HEK293T (cell line): ENCODE measurements around the gene RHBDL3.
A peak's percentile ranks its signal among the peaks of the same experiment; 100 is the strongest.

Experiments
- CTCF ChIA-PET: fragments of 350-600 bp; formaldehyde crosslinking; extraction: SDS; loops from one replicate; lab custom pipeline; 2021; ENCODE audit warnings: antibody characterized with exemption, inconsistent platforms; lab: Yijun Ruan, JAX
- POLR2A ChIA-PET: fragments of 350-600 bp; formaldehyde crosslinking; extraction: SDS; loops from one replicate; lab custom pipeline; 2020; ENCODE audit warnings: antibody characterized with exemption, inconsistent platforms; lab: Yijun Ruan, JAX
- DNase-seq: peaks from one replicate; pipeline ENCODE4 v3.0.0; 2012; ENCODE audit warnings: mixed read lengths; ENCODE audit errors: extremely low spot score
- ARNT ChIP-seq: fragments of 450-650 bp; IDR thresholded peaks from 2 replicates; pipeline ENCODE4 v1.6.1; 2017; ENCODE audit warnings: mild to moderate bottlenecking
- BHLHE40 ChIP-seq: fragments of 450-650 bp; IDR thresholded peaks from 2 replicates; pipeline ENCODE4 v1.6.1; 2016; ENCODE audit warnings: mild to moderate bottlenecking, moderate library complexity, borderline replicate concordance
- CTBP1 ChIP-seq: fragments of 450-650 bp; IDR thresholded peaks from 2 replicates; pipeline ENCODE4 v1.6.1; 2016; ENCODE audit warnings: borderline replicate concordance
- ELF4 ChIP-seq: fragments of 450-650 bp; IDR thresholded peaks from 2 replicates; pipeline ENCODE4 v1.6.1; 2017; ENCODE audit warnings: antibody characterized with exemption
- FOXA1 ChIP-seq: fragments of 450-650 bp; IDR thresholded peaks from 2 replicates; pipeline ENCODE4 v1.6.1; 2016; ENCODE audit warnings: mild to moderate bottlenecking
- FOXK2 ChIP-seq: fragments of 450-650 bp; IDR thresholded peaks from 2 replicates; pipeline ENCODE4 v1.6.1; 2016; ENCODE audit warnings: mild to moderate bottlenecking
- FOXM1 ChIP-seq: fragments of 450-650 bp; IDR thresholded peaks from 2 replicates; pipeline ENCODE4 v1.6.1; 2017; ENCODE audit warnings: mild to moderate bottlenecking, borderline replicate concordance
- HDGF ChIP-seq: fragments of 450-650 bp; IDR thresholded peaks from 2 replicates; pipeline ENCODE4 v1.6.1; 2017; ENCODE audit warnings: antibody characterized with exemption, borderline replicate concordance
- L3MBTL2 ChIP-seq: fragments of 450-650 bp; conservative IDR thresholded peaks from 2 replicates; pipeline ENCODE4 v1.6.1; 2016; ENCODE audit warnings: mild to moderate bottlenecking
- LEF1 ChIP-seq: fragments of 450-650 bp; IDR thresholded peaks from 2 replicates; pipeline ENCODE4 v1.6.1; 2017; ENCODE audit warnings: mild to moderate bottlenecking, borderline replicate concordance
- NFRKB ChIP-seq: fragments of 450-650 bp; IDR thresholded peaks from 2 replicates; pipeline ENCODE4 v1.6.1; 2016; ENCODE audit warnings: mild to moderate bottlenecking, moderate library complexity
- SP1 ChIP-seq: fragments of 450-650 bp; IDR thresholded peaks from 2 replicates; pipeline ENCODE4 v1.6.1; 2017
- SUZ12 ChIP-seq: fragments of 450-650 bp; IDR thresholded peaks from 2 replicates; pipeline ENCODE4 v1.6.1; 2016; ENCODE audit warnings: mild to moderate bottlenecking
- TARDBP ChIP-seq: fragments of 450-650 bp; IDR thresholded peaks from 2 replicates; pipeline ENCODE4 v1.6.1; 2016
- ZNF384 ChIP-seq: fragments of 450-650 bp; IDR thresholded peaks from 2 replicates; pipeline ENCODE4 v1.6.1; 2016
- TF ChIP-seq, protein P1 (sequence below): fragments of 450-650 bp; IDR thresholded peaks from 2 replicates; pipeline ENCODE4 v1.6.1; 2016

RHBDL3 gene

DNA sequence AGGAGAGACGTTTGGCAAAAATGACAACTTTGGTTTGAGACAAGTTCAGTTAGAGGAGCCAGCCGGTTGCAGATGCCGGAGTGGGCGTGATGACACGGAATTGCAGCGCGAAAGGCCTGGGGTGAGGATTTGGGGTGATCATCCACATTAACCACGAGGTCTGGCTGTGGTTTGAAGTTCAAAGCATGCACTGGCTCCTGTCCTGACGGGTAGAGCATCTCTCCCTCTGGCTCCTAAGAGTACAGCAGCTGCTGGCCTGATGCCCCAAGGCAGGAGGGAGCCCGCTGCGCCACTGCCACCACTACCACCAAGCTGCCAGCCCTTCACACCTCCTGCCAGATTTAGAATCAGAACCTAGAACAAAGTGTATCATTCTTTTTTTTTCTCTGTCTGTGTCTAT is 3.7 kb downstream of the RHBDL3 start:
- no peak for DNase-seq
- TF ChIP-seq ELF4 (no peak), HDGF (no peak), FOXM1 (no peak), TARDBP (no peak), LEF1 (no peak), SP1 (no peak), FOXK2 (no peak), L3MBTL2 (no peak), SUZ12 (no peak), FOXA1 (no peak), NFRKB (no peak), ARNT (no peak)
- ChIA-PET CTCF (no interaction called here), POLR2A (no interaction called here)

DNA sequence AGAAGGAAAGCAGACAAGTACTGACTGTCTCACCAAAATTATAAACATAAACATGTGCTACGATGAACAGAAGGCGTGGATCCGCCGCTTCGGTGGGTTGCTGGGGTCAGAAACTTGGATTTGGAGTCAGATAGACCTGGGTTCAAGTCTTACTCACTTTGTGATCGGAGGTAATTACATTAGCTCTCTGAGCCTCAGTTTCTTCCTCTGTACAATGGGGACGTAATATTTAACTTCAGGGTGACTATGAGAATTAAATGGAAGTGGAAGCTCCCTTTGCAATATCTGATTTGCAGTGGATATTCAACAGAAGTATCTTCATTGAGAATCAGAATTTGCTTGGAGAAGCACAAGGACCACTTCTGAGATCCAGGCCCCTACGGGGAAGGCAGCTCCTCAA is 6.2 kb downstream of the RHBDL3 start:
- ChIA-PET POLR2A (no interaction called here), CTCF (interaction anchor here (0.7 kb wide), 1 partner anchor 14 kb away, joined by 3 read pairs; no protein-coding TSS in a partner anchor)
- DNase-seq: no peak
- no peak for TF ChIP-seq BHLHE40
- TF ChIP-seq ELF4: no peak
- TF ChIP-seq NFRKB: no peak
- no peak for TF ChIP-seq FOXM1
- no peak for TF ChIP-seq L3MBTL2
- no peak for TF ChIP-seq SUZ12
- TF ChIP-seq TARDBP: no peak
- TF ChIP-seq SP1: no peak
- TF ChIP-seq CTBP1: no peak
- TF ChIP-seq HDGF: no peak
- TF ChIP-seq LEF1: no peak
- TF ChIP-seq FOXK2: no peak
- no peak for TF ChIP-seq ZNF384
- TF ChIP-seq, protein P1, sequence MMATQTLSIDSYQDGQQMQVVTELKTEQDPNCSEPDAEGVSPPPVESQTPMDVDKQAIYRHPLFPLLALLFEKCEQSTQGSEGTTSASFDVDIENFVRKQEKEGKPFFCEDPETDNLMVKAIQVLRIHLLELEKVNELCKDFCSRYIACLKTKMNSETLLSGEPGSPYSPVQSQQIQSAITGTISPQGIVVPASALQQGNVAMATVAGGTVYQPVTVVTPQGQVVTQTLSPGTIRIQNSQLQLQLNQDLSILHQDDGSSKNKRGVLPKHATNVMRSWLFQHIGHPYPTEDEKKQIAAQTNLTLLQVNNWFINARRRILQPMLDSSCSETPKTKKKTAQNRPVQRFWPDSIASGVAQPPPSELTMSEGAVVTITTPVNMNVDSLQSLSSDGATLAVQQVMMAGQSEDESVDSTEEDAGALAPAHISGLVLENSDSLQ: no peak
- no peak for TF ChIP-seq ARNT
- TF ChIP-seq FOXA1: no peak

DNA sequence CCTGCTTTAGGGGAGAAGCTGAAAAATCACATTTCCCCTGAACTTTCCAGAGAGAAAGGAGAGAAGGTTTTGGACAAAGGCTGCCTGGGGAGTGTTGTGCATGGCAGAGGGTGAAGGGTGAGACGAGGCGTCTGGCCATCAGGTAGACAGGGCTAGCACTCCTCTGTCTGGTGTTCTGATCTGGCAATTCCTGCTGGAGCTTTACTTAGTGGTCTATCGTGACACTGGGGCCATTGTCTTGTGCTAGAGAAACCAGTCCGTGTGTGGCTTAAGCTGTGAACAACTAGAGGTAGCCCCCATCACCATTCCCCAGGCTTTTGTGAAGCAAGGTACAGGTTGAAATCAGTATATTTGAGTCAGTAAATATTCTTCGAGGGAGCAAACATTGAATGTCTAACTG is 8.5 kb downstream of the RHBDL3 start:
- TF ChIP-seq ELF4 (no peak), L3MBTL2 (no peak), FOXM1 (no peak)
- CTCF ChIA-PET: no interaction called here
- POLR2A ChIA-PET: no interaction called here
- DNase-seq: no peak

DNA sequence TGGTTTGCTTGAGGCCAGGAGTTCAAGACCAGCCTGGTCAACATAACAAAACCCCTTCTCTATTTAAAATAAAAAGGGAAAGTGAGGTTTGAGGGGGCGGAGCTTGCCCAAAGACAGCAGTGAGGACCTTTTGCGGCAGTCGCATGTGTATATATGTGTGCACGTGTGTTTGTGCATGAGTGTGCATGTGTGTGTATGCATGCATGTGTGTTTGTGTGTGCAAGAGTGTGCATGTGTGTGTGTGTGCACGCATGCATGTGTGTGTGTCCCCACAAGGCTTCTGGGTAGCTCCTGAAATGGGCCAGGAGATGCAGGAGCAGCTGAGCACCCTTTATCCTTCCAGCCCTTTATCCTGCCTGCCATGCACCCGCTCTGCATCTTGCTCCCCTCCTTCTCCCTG is 9.0 kb downstream of the RHBDL3 start:
- ChIA-PET CTCF (no interaction called here), POLR2A (interaction anchor here (1.0 kb wide), 1 partner anchor 24 kb away, joined by 3 read pairs; no protein-coding TSS in a partner anchor)
- TF ChIP-seq BHLHE40 (no peak), L3MBTL2 (no peak), FOXM1 (no peak), SUZ12 (no peak), LEF1 (no peak), SP1 (no peak), FOXK2 (no peak), FOXA1 (no peak), ZNF384 (no peak), TARDBP (no peak), ELF4 (no peak), CTBP1 (no peak), HDGF (no peak), NFRKB (no peak), ARNT (no peak)
- TF ChIP-seq, protein P1: no peak
- DNase-seq: no peak

DNA sequence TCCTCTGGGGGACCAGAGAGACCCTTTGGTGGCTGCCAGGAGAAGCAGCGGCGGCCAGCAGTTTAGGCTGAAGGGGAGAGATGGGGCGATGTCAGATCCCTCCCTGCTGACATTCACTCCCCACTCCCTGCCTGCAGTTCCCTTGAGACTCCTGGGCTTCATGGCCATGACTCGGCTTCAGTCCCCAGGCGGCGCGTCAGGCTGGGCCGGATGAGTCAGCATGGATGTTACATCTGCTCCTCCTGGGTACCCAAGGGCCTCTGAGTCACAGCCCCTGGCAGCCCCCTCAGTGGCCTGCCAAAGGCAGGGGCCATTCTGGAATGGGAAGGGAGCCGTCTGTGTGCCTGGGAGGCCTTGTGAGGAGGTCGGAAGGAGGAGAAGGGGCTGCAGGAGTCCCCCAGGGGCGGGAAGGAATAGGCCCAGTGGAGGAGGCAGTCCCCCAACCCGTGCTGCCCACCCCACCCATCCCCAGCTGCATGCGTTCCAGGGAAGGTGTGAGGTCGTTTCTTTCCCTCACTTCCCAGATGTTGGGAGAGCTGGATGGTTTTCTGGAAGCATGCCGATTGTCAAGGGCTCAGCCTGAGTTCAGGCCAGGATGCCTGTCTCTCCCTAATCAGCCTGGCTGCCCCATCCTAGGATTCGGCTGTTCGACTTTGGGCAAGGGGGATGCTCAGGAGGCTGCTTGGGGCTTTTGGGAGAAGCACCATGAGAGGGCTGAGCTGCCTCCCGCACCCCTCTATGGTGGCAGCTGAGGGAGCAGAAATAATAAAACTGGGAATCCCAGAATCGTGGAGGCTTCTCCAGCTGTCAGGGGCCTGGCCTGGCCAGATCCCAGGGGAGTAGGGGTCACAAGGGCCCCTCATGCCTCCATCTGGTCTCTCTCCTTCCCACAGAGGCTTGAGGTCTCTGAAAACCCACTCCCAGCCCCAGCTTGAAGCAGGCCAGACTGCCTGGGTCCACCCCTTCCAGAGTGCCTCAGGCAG is 9.7 kb downstream of the RHBDL3 start:
- DNase-seq: peak; percentile 23
- ChIA-PET CTCF (no interaction called here), POLR2A (interaction anchor here (1.0 kb wide), 1 partner anchor 23 kb away, joined by 3 read pairs; no protein-coding TSS in a partner anchor)
- TF ChIP-seq ELF4 (no peak), FOXK2 (no peak), ARNT (no peak), HDGF (no peak), LEF1 (no peak), TARDBP (no peak), BHLHE40 (no peak), SP1 (no peak), FOXA1 (no peak), FOXM1 (no peak), NFRKB (no peak)

DNA sequence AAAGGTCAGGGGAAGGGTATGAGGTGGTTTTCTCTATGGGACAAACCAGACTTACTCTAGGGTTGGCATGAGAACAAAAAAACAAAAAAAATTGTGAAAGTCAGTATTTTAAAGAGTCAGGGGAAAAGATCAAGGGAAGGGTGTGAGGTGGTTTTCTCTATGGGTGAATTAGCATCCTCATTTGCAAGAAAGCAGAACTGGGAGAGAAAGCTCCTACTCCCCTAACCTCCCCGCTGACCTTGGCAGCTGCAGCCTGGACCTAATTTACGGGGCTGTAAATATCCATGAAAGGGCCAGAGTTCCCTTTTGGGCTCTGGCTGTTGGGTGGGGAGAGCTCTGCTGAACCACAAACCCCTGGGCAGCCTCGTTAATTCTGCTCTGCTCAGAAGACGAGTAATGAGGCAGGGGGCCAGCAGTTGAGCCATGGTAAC is 10.6 kb downstream of the RHBDL3 start:
- no peak for TF ChIP-seq TARDBP
- no peak for TF ChIP-seq ARNT
- no peak for TF ChIP-seq BHLHE40
- no peak for TF ChIP-seq SUZ12
- no peak for TF ChIP-seq CTBP1
- TF ChIP-seq ZNF384: no peak
- no peak for TF ChIP-seq FOXK2
- TF ChIP-seq NFRKB: no peak
- TF ChIP-seq FOXM1: no peak
- TF ChIP-seq HDGF: no peak
- TF ChIP-seq, protein P1: no peak
- TF ChIP-seq SP1: no peak
- TF ChIP-seq LEF1: no peak
- no peak for TF ChIP-seq ELF4
- TF ChIP-seq FOXA1: no peak
- no peak for TF ChIP-seq L3MBTL2
- DNase-seq: no peak
- CTCF ChIA-PET: no interaction called here
- POLR2A ChIA-PET: no interaction called here
